SK-N-SH (cell line): Measurements from ENCODE around the gene FALEC.

Experiments
- EP300 ChIP-seq, 2 experiments: IDR thresholded peaks; 2 replicates each; pipeline versions ENCODE4 v1.4.0 to v1.6.1; 2012; ENCODE audit warnings: borderline replicate concordance in 1 of 2, low read depth in 1 of 2, low read length in 1 of 2
- FOXM1 ChIP-seq: IDR thresholded peaks from 2 replicates; pipeline ENCODE4 v1.4.0; 2012; ENCODE audit warnings: low read depth, mild to moderate bottlenecking
- JUND ChIP-seq: IDR thresholded peaks from 2 replicates; pipeline ENCODE4 v1.4.0; 2012
- MXI1 ChIP-seq: IDR thresholded peaks from 2 replicates; pipeline ENCODE4 v1.6.1; 2012; ENCODE audit warnings: mild to moderate bottlenecking, low read depth, low read length, improper control_type of control experiment
- NRF1 ChIP-seq: IDR thresholded peaks from 2 replicates; pipeline ENCODE4 v1.6.1; 2012; ENCODE audit warnings: low read depth, mild to moderate bottlenecking, low read length
- POLR2AphosphoS5 ChIP-seq: IDR thresholded peaks from 2 replicates; pipeline ENCODE4 v1.6.1; 2012; ENCODE audit warnings: low read depth, low read length
- RAD21 ChIP-seq: IDR thresholded peaks from 2 replicates; pipeline ENCODE4 v1.6.1; 2012; ENCODE audit warnings: mild to moderate bottlenecking, low read length
- RXRA ChIP-seq: IDR thresholded peaks from 2 replicates; pipeline ENCODE4 v1.4.0; 2012; ENCODE audit warnings: low read depth, mild to moderate bottlenecking, borderline replicate concordance
- TF ChIP-seq, protein P1 (sequence below): fragments of 200-600 bp; sonication (generic); IDR thresholded peaks from 2 replicates; pipeline ENCODE4 v1.6.1; 2017; ENCODE audit warnings: antibody characterized with exemption, mild to moderate bottlenecking, moderate library complexity
- TF ChIP-seq, protein P2 (sequence below): IDR thresholded peaks from 2 replicates; pipeline ENCODE4 v1.4.0; 2012; ENCODE audit warnings: low read depth
- TF ChIP-seq, protein P3 (sequence below): fragments of 150-350 bp; IDR thresholded peaks from 2 replicates; pipeline ENCODE4 v1.6.1; 2017; ENCODE audit warnings: antibody characterized with exemption, low read length, low read depth, borderline replicate concordance

DNA sequence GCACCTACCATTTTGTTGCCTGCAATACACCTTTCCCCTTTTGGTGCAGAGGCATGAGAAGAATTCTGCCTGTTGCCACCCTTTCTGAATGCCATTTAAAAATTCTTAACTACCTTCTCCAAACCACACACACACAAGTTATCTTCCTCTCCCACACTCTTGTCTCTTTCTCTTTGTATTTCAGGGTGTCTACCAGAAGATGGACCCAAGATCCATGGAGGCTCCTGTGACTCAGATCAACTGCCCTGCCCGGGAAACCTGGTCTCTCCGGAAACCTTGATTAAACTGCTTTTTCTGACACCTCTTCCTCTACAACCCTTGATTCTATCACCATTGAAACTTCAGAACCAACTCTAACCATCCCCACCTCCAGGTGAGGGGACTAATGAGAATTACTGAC is 30.7 kb upstream of the FALEC start:
- TF ChIP-seq RXRA (no peak), RAD21 (peak; percentile 38), POLR2AphosphoS5 (no peak), FOXM1 (no peak), MXI1 (no peak), JUND (no peak), EP300 (IDR thresholded peaks at IDR 0.05; ENCODE audit: borderline replicate concordance in 1 of 2, low read depth in 1 of 2, low read length in 1 of 2) (no peak), NRF1 (no peak)
- TF ChIP-seq, protein P1, sequence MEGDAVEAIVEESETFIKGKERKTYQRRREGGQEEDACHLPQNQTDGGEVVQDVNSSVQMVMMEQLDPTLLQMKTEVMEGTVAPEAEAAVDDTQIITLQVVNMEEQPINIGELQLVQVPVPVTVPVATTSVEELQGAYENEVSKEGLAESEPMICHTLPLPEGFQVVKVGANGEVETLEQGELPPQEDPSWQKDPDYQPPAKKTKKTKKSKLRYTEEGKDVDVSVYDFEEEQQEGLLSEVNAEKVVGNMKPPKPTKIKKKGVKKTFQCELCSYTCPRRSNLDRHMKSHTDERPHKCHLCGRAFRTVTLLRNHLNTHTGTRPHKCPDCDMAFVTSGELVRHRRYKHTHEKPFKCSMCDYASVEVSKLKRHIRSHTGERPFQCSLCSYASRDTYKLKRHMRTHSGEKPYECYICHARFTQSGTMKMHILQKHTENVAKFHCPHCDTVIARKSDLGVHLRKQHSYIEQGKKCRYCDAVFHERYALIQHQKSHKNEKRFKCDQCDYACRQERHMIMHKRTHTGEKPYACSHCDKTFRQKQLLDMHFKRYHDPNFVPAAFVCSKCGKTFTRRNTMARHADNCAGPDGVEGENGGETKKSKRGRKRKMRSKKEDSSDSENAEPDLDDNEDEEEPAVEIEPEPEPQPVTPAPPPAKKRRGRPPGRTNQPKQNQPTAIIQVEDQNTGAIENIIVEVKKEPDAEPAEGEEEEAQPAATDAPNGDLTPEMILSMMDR: peak; percentile 48
- TF ChIP-seq, protein P2, sequence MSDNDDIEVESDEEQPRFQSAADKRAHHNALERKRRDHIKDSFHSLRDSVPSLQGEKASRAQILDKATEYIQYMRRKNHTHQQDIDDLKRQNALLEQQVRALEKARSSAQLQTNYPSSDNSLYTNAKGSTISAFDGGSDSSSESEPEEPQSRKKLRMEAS: no peak
- TF ChIP-seq, protein P3, sequence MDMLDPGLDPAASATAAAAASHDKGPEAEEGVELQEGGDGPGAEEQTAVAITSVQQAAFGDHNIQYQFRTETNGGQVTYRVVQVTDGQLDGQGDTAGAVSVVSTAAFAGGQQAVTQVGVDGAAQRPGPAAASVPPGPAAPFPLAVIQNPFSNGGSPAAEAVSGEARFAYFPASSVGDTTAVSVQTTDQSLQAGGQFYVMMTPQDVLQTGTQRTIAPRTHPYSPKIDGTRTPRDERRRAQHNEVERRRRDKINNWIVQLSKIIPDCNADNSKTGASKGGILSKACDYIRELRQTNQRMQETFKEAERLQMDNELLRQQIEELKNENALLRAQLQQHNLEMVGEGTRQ: no peak
